Rectal smooth muscle tissue (tissue), 1 donor: ENCODE data around the gene CSH2.
"Not testable (repeated sequence)": the region's sequence is repeated elsewhere in the genome, so short reads cannot be mapped to it uniquely, and the experiment has no call there.

Experiments used
- H3K27ac ChIP-seq: one replicate; pipeline ENCODE4 v1.7.0; 2013; ENCODE audit warnings: low read depth, low read length, inconsistent platforms
- H3K27me3 ChIP-seq: one replicate; pipeline ENCODE4 v1.7.0; 2013; ENCODE audit warnings: low read length; ENCODE audit not compliant: control insufficient read depth, insufficient read depth
- H3K36me3 ChIP-seq: one replicate; pipeline ENCODE4 v1.7.0; 2013; ENCODE audit warnings: low read length; ENCODE audit not compliant: control insufficient read depth, insufficient read depth
- H3K4me1 ChIP-seq: one replicate; pipeline ENCODE4 v1.7.0; 2013; ENCODE audit warnings: low read length; ENCODE audit not compliant: control insufficient read depth, insufficient read depth
- H3K4me3 ChIP-seq: one replicate; pipeline ENCODE4 v1.7.0; 2013; ENCODE audit warnings: low read length
- H3K9ac ChIP-seq: one replicate; pipeline ENCODE4 v1.7.0; 2013; ENCODE audit warnings: low read length

Gene CSH2

GRCh38 chr17:63873577-63873976 is at the start of gene CSH2:
TSS of gene CSH2 (minus strand) at chr17:63873677. CDS start at chr17:63873614, 63 bp downstream.
- H3K27ac ChIP-seq, H3K27me3 ChIP-seq, H3K4me1 ChIP-seq, H3K9ac ChIP-seq, H3K36me3 ChIP-seq, H3K4me3 ChIP-seq: not testable (repeated sequence)

- not testable (repeated sequence) for H3K36me3 ChIP-seq, H3K9ac ChIP-seq, H3K27me3 ChIP-seq, H3K4me3 ChIP-seq, H3K4me1 ChIP-seq, H3K27ac ChIP-seq
Observed at GRCh38 chr17:63922402-63922801, 48.9 kb upstream of the CSH2 start.

- H3K4me3 ChIP-seq, H3K9ac ChIP-seq, H3K27ac ChIP-seq, H3K36me3 ChIP-seq, H3K27me3 ChIP-seq, H3K4me1 ChIP-seq: not testable (repeated sequence)
Observed at GRCh38 chr17:63920779-63921178, 47.3 kb upstream of the CSH2 start.

GRCh38 chr17:63920050-63920449 is 46.6 kb upstream of the CSH2 start:
- H3K9ac ChIP-seq = not testable (repeated sequence)

DNA sequence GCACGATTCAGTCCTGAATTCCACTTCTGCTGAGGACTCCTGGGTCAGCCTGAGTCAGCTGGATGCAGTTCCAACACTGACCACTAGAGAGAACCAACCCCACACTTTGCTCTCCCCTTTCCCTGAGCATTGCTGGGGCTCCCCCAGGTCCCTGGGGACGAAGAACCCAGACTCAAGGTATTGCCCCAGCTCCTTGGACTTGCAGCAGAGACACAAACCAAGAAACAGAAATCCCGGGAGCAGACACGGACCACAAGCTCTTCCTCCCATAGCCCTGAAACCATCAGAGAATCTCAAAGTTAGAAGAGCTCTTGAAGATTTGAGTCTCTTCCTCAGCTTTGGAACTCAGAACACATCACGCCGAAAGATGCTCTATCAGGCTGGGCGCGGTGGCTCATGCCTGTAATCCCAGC is 45.8 kb upstream of the CSH2 start:
- H3K27ac ChIP-seq = no peak overlapping the region
- H3K4me3 ChIP-seq = no peak overlapping the region
- H3K4me1 ChIP-seq = no peaks in the 10 kb centered on the region
- no peaks in the 10 kb centered on the region for H3K27me3 ChIP-seq
- H3K9ac ChIP-seq = no peak overlapping the region
- H3K36me3 ChIP-seq = no peaks in the 10 kb centered on the region

More at GRCh38 chr17:63920050-63920449, 46.6 kb upstream of the CSH2 start:
- not testable (repeated sequence) for H3K27ac ChIP-seq, H3K27me3 ChIP-seq, H3K36me3 ChIP-seq, H3K4me3 ChIP-seq, H3K4me1 ChIP-seq

- not testable (repeated sequence) for H3K27me3 ChIP-seq, H3K9ac ChIP-seq, H3K4me1 ChIP-seq, H3K4me3 ChIP-seq, H3K36me3 ChIP-seq, H3K27ac ChIP-seq
Observed at GRCh38 chr17:63918789-63919305, 45.4 kb upstream of the CSH2 start, which contains the start of gene GH1. TSS of gene GH1 (minus strand) at chr17:63918839. CDS start at chr17:63918776, 63 bp downstream.

- Histone ChIP-seq H3K4me1 (no peaks in the 10 kb centered on the region), H3K9ac (no peak overlapping the region), H3K36me3 (no peaks in the 10 kb centered on the region), H3K27ac (no peak overlapping the region), H3K27me3 (no peaks in the 10 kb centered on the region), H3K4me3 (no peak overlapping the region)
Observed at GRCh38 chr17:63918305-63918704, 44.8 kb upstream of the CSH2 start.

DNA sequence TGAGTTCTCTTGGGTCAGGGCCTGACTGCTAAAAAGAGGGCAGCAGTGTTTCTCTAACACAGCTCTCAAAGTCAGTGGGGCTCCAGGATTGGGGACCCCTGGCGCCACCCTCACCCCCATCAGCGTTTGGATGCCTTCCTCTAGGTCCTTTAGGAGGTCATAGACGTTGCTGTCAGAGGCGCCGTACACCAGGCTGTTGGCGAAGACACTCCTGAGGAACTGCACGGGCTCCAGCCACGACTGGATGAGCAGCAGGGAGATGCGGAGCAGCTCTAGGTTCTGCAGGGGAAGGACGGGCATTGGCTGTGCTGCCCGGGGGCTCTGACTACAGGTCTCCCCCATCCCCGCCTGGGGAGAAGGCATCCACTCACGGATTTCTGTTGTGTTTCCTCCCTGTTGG is 44.2 kb upstream of the CSH2 start:
- Histone ChIP-seq H3K27ac (no peak overlapping the region), H3K4me1 (no peaks in the 10 kb centered on the region), H3K9ac (no peak overlapping the region), H3K27me3 (no peaks in the 10 kb centered on the region), H3K4me3 (no peak overlapping the region), H3K36me3 (no peaks in the 10 kb centered on the region)

- not testable (repeated sequence) for H3K27me3 ChIP-seq, H3K9ac ChIP-seq, H3K27ac ChIP-seq, H3K4me3 ChIP-seq, H3K4me1 ChIP-seq, H3K36me3 ChIP-seq
Observed at GRCh38 chr17:63917206-63917605, 43.7 kb upstream of the CSH2 start.

- Histone ChIP-seq H3K9ac (no peak overlapping the region), H3K36me3 (no peaks in the 10 kb centered on the region), H3K27me3 (no peaks in the 10 kb centered on the region), H3K27ac (no peak overlapping the region), H3K4me1 (no peaks in the 10 kb centered on the region), H3K4me3 (no peak overlapping the region)
Observed at GRCh38 chr17:63916566-63917185, 43.2 kb upstream of the CSH2 start.

GRCh38 chr17:63915753-63916152 is 42.3 kb upstream of the CSH2 start:
- not testable (repeated sequence) for H3K9ac ChIP-seq, H3K27me3 ChIP-seq, H3K4me1 ChIP-seq, H3K4me3 ChIP-seq, H3K36me3 ChIP-seq, H3K27ac ChIP-seq

GRCh38 chr17:63914471-63914870 is 41.0 kb upstream of the CSH2 start:
- H3K36me3 ChIP-seq = no peaks in the 10 kb centered on the region
- H3K9ac ChIP-seq = no peak overlapping the region
- H3K27me3 ChIP-seq = peaks cover 3% of the 10 kb centered on the region

DNA sequence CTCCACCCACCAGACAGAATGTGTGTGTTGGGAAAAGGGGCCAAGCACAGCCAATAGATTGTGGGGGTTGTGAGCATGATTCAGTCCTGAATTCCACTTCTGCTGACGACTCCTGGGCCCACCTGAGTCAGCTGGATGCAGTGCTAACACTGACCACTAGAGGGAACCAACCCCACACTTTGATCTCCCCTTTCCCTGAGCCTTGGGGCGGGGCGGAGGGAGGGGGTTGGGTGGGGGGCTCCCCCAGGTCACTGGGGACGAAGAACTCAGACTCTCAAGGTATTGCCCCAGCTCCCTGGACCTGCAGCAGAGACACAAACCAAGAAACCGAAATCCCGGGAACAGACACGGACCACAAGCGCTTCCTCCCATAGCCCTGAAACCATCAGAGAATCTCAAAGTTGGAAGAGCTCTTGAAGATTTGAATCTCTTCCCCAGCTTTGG is 38.2 kb upstream of the CSH2 start:
- H3K4me3 ChIP-seq = no peak overlapping the region
- peaks cover 3% of the 10 kb centered on the region for H3K27me3 ChIP-seq
- H3K4me1 ChIP-seq = no peaks in the 10 kb centered on the region
- H3K36me3 ChIP-seq = no peaks in the 10 kb centered on the region
- no peak overlapping the region for H3K9ac ChIP-seq
- no peak overlapping the region for H3K27ac ChIP-seq

More at GRCh38 chr17:63914471-63914870, 41.0 kb upstream of the CSH2 start:
- Histone ChIP-seq H3K4me3 (no peak overlapping the region), H3K4me1 (no peaks in the 10 kb centered on the region), H3K27ac (no peak overlapping the region)
